Liver (tissue), 9 donors: ENCODE results near the gene IRF3. TPM values are rescaled to one million over a fixed set of nuclear protein-coding genes. Genes with fewer than 3 reads are reported as not detected.

Experiments used
- DNase-seq: peaks from one replicate; pipeline ENCODE4 v3.0.0-alpha.2; 2017; ENCODE audit warnings: low spot score
- H3K27ac ChIP-seq, 2 donors: one replicate each; pipeline ENCODE4 v1.7.0; 2013; ENCODE audit warnings: inconsistent platforms in 2 of 2, low read length in 2 of 2, control low read depth in 1 of 2, low read depth in 1 of 2, mild to moderate bottlenecking in 1 of 2
- H3K27me3 ChIP-seq, 4 donors: one replicate each; pipeline versions ENCODE4 v1.6.1 to v1.7.0; 2013; ENCODE audit warnings: low read length in 3 of 4, inconsistent platforms in 1 of 4, mild to moderate bottlenecking in 1 of 4, moderate library complexity in 1 of 4; ENCODE audit not compliant: control insufficient read depth in 4 of 4, insufficient read depth in 4 of 4
- H3K36me3 ChIP-seq, 4 donors: one replicate each; pipeline versions ENCODE4 v1.6.1 to v1.7.0; 2013; ENCODE audit warnings: low read length in 3 of 4, mild to moderate bottlenecking in 3 of 4, low read depth in 1 of 4, moderate library complexity in 1 of 4; ENCODE audit not compliant: control insufficient read depth in 4 of 4, insufficient read depth in 3 of 4
- H3K4me1 ChIP-seq, 4 donors: one replicate each; pipeline versions ENCODE4 v1.6.1 to v1.7.0; 2013; ENCODE audit warnings: low read length in 3 of 4, mild to moderate bottlenecking in 3 of 4, moderate library complexity in 1 of 4; ENCODE audit not compliant: control insufficient read depth in 4 of 4, insufficient read depth in 4 of 4
- H3K4me3 ChIP-seq, 3 donors: one replicate each; pipeline versions ENCODE4 v1.6.1 to v1.7.0; 2013; ENCODE audit warnings: low read length in 3 of 3, control low read depth in 1 of 3, low read depth in 1 of 3, mild to moderate bottlenecking in 1 of 3
- H3K9ac ChIP-seq, 2 donors: one replicate each; pipeline ENCODE4 v1.7.0; 2013; ENCODE audit warnings: low read length in 2 of 2, mild to moderate bottlenecking in 2 of 2, moderate library complexity in 2 of 2, control low read depth in 1 of 2, low read depth in 1 of 2
- H3K9me3 ChIP-seq, 4 donors: one replicate each; pipeline versions ENCODE4 v1.6.1 to v1.7.0; 2013; ENCODE audit warnings: low read length in 3 of 4; ENCODE audit not compliant: control insufficient read depth in 4 of 4
- CTCF ChIP-seq: fragments of 150-350 bp; IDR thresholded peaks from 2 replicates; pipeline ENCODE4 v1.5.1; 2017; ENCODE audit warnings: improper control_type of control experiment, low read depth, low read length; ENCODE audit not compliant: missing input control
- EGR1 ChIP-seq, 2 donors: IDR thresholded peaks; 2 replicates each; pipeline ENCODE4 v1.6.1; 2016 to 2018; ENCODE audit warnings: antibody characterized with exemption in 2 of 2, low read depth in 2 of 2
- FOXA1 ChIP-seq: IDR thresholded peaks from 2 replicates; pipeline ENCODE4 v1.6.1; 2016; ENCODE audit warnings: antibody characterized with exemption
- FOXA2 ChIP-seq: IDR thresholded peaks from 2 replicates; pipeline ENCODE4 v1.6.1; 2016; ENCODE audit warnings: antibody characterized with exemption
- HNF4A ChIP-seq, 2 donors: conservative IDR thresholded peaks; 2 replicates each; pipeline ENCODE4 v1.6.1; 2016; ENCODE audit warnings: antibody characterized with exemption in 2 of 2, mild to moderate bottlenecking in 2 of 2
- HNF4G ChIP-seq: IDR thresholded peaks from 2 replicates; pipeline ENCODE4 v1.6.1; 2016; ENCODE audit warnings: antibody characterized with exemption
- JUND ChIP-seq, 2 donors: IDR thresholded peaks; 2 replicates each; pipeline ENCODE4 v1.6.1; 2016; ENCODE audit warnings: antibody characterized with exemption in 2 of 2
- MAX ChIP-seq: IDR thresholded peaks from 2 replicates; pipeline ENCODE4 v1.6.1; 2016; ENCODE audit warnings: antibody characterized with exemption
- NR2F2 ChIP-seq: IDR thresholded peaks from 2 replicates; pipeline ENCODE4 v1.6.1; 2016; ENCODE audit warnings: antibody characterized with exemption
- RAD21 ChIP-seq, 2 donors: IDR thresholded peaks; 2 replicates each; pipeline ENCODE4 v1.6.1; 2016; ENCODE audit warnings: antibody characterized with exemption in 2 of 2, mild to moderate bottlenecking in 2 of 2
- RXRA ChIP-seq, 2 donors: IDR thresholded peaks; 2 replicates each; pipeline ENCODE4 v1.6.1; 2017 to 2018; ENCODE audit warnings: antibody characterized with exemption in 2 of 2, mild to moderate bottlenecking in 1 of 2
- SP1 ChIP-seq: IDR thresholded peaks from 2 replicates; pipeline ENCODE4 v1.6.1; 2018; ENCODE audit warnings: antibody characterized with exemption, mild to moderate bottlenecking
- TAF1 ChIP-seq: conservative IDR thresholded peaks from 2 replicates; pipeline ENCODE4 v1.6.1; 2016; ENCODE audit warnings: antibody characterized with exemption, mild to moderate bottlenecking
- YY1 ChIP-seq: IDR thresholded peaks from 2 replicates; pipeline ENCODE4 v1.6.1; 2016; ENCODE audit warnings: antibody characterized with exemption, mild to moderate bottlenecking
- ZBTB33 ChIP-seq: IDR thresholded peaks from 2 replicates; pipeline ENCODE4 v1.6.1; 2016; ENCODE audit warnings: antibody characterized with exemption
- WGBS: extraction: QIAGEN DNeasy Blood & Tissue Kit; methylation state at CpG from one replicate; pipeline ENCODE4 v1.1.7; 2013; 5-methylcytosine and 5-hydroxymethylcytosine counted together
- polyA plus RNA-seq, 2 donors: library from polyadenylated mRNA; stranded (reverse) in 1 of 2; unstranded in 1 of 2; fragments of 200-250 nt in 1 of 2; fragments of >200 nt in 1 of 2; fragmentation: Nextera tagmentation in 1 of 2; extraction: Ambion mirVana in 1 of 2; gene quantifications; one replicate each; pipeline versions ENCODE4 v1.2.1 to v1.2.3, GENCODE V29; 2013 to 2015
- total RNA-seq, 2 donors: library from RNA; depleted of rRNA; stranded (reverse); fragments of >200 nt; gene quantifications; one replicate each; pipeline ENCODE4 v1.2.3, GENCODE V29; 2014
- donor health status: healthy.
- donor health status: healthy.
- donor health status: healthy.
- donor health status: healthy.
- donor health status: healthy.

The IRF3 gene
- total and polyA plus RNA-seq, 4 donors = 18.2 to 33.6 (median 28.1) TPM

GRCh38 chr19:49616532-49616931 is 49.1 kb downstream of the IRF3 start:
- H3K27me3 ChIP-seq = no peaks in the 10 kb centered on the region
- H3K4me1 ChIP-seq = no peaks in the 10 kb centered on the region
- H3K9ac ChIP-seq = no peak overlapping the region
- H3K36me3 ChIP-seq = peaks cover 6 to 38% (median 14%) of the 10 kb centered on the region in 4 donors
- H3K27ac ChIP-seq = no peak overlapping the region
- no peak for DNase-seq
- H3K9me3 ChIP-seq = no peaks in the 10 kb centered on the region
- 97% methylated on average over 7 of the region's 7 CpGs for WGBS
- H3K4me3 ChIP-seq = no peak overlapping the region
- no peak for TF ChIP-seq EGR1 (IDR thresholded peaks at IDR 0.05; ENCODE audit: low read depth in 2 of 2)
- no peak for TF ChIP-seq HNF4A (conservative IDR thresholded peaks at IDR 0.05)
- TF ChIP-seq MAX = no peak
- no peak for TF ChIP-seq SP1

DNA sequence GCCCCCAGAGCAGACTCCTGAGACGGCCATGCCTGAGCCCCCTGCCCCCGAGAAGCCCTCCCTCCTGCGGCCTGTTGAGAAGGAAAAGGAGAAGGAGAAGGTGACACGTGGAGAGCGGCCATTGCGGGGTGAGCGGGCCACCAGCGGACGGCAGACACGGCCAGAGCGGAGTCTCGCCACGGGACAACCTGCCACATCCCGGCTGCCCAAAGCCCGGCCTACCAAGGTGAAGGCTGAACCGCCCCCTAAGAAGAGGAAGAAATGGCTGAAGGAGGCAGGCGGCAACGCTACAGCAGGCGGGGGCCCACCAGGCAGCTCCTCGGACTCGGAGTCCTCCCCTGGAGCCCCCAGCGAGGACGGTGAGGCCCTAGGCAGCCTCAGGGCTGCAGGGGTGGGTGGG is 49.8 kb downstream of the IRF3 start:
- Histone ChIP-seq H3K9me3 (no peaks in the 10 kb centered on the region), H3K27ac (no peak overlapping the region), H3K36me3 (peaks cover 2 to 36% (median 14%) of the 10 kb centered on the region in 4 donors), H3K4me1 (no peaks in the 10 kb centered on the region), H3K27me3 (no peaks in the 10 kb centered on the region), H3K9ac (no peak overlapping the region), H3K4me3 (no peak overlapping the region)
- WGBS = 98% methylated on average over 23 of the region's 23 CpGs
- TF ChIP-seq MAX (no peak), FOXA1 (no peak)
- no peak for DNase-seq

DNA sequence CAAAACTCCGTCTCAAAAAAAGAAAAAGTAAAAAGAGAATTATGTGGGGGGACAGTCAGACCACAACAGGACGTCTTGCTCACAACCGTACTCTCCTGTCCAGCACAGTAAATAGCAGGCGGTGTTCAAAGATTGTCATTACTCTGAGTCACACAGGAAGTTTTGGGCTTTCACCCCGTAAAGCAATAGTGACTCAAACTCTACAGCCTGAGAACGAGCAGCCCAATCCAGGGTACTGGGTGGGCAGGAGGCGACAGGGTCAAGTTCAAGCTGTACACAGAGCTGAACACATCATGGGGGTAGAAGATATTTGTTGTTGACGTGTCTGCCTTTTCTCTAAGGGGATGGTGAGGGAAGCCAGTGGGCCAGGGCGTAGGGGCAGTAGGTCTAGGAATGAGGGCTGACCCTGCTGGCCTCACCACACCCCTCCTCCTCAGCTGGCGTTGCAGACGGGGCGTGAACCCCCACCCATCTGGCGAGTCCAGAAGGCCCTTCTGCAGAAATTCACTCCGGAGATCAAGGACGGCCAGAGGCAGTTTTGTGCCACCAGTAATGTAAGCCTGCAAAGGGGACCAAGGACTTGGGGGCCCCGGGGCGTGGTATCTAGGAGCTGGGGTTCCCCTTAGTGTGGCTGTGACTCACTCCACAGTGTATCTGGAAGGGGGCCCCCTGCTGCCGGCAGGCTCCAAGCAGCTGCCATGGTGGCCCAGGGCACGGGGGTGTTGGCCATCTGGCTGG is 51.4 kb downstream of the IRF3 start:
- Histone ChIP-seq H3K36me3 (peaks cover 5 to 35% (median 14%) of the 10 kb centered on the region in 4 donors), H3K27me3 (no peaks in the 10 kb centered on the region), H3K9me3 (no peaks in the 10 kb centered on the region), H3K4me3 (no peak overlapping the region), H3K9ac (no peak overlapping the region), H3K27ac (no peak overlapping the region), H3K4me1 (no peaks in the 10 kb centered on the region)
- TF ChIP-seq FOXA2 (no peak), YY1 (no peak), HNF4G (no peak), NR2F2 (no peak), MAX (no peak), TAF1 (no peak), JUND (IDR thresholded peaks at IDR 0.05) (no peak), EGR1 (IDR thresholded peaks at IDR 0.05; ENCODE audit: low read depth in 2 of 2) (no peak), ZBTB33 (no peak), RAD21 (IDR thresholded peaks at IDR 0.05) (no peak), RXRA (IDR thresholded peaks at IDR 0.05) (no peak), CTCF (no peak), FOXA1 (no peak), SP1 (no peak)
- no peak for DNase-seq
- WGBS = 89% methylated on average over 19 of the region's 19 CpGs
